Measurements from ENCODE around the gene SLC39A9.
"Not testable (repeated sequence)": the region's sequence is repeated elsewhere in the genome, so short reads cannot be mapped to it uniquely, and the experiment has no call there.

SLC39A9 gene

GRCh38 chr14:69428289-69428998 lies 30.0 kb downstream of the SLC39A9 start:
- DNase-seq = no peak

GRCh38 chr14:69429643-69430042 lies 31.2 kb downstream of the SLC39A9 start:
- DNase-seq = no peak

GRCh38 chr14:69430306-69430939 lies 31.9 kb downstream of the SLC39A9 start:
- DNase-seq = no peak

GRCh38 chr14:69432364-69432763 lies 33.9 kb downstream of the SLC39A9 start:
- DNase-seq = no peak

GRCh38 chr14:69439521-69440270 lies 41.2 kb downstream of the SLC39A9 start:
- DNase-seq = no peak

- no peak for DNase-seq
Measured at GRCh38 chr14:69441948-69442347, 43.5 kb downstream of the SLC39A9 start.

GRCh38 chr14:69443296-69443805 lies 44.9 kb downstream of the SLC39A9 start:
- DNase-seq = no peak

- no peak for DNase-seq
Measured at GRCh38 chr14:69449216-69449615, 50.7 kb downstream of the SLC39A9 start.

GRCh38 chr14:69451941-69452340 lies 53.4 kb downstream of the SLC39A9 start:
- DNase-seq = no peak

- no peak for DNase-seq
Measured at GRCh38 chr14:69458350-69458749, 59.9 kb downstream of the SLC39A9 start.

GRCh38 chr14:69459122-69459521 lies 60.6 kb downstream of the SLC39A9 start:
- DNase-seq = no peak

- DNase-seq = no peak
Measured at GRCh38 chr14:69460093-69460701, 61.7 kb downstream of the SLC39A9 start.

GRCh38 chr14:69464379-69464778 lies 65.9 kb downstream of the SLC39A9 start:
- DNase-seq = no peak

- no peak for DNase-seq
Measured at GRCh38 chr14:69464829-69465228, 66.3 kb downstream of the SLC39A9 start.

- no peak for DNase-seq
Measured at GRCh38 chr14:69468949-69469348, 70.5 kb downstream of the SLC39A9 start.

GRCh38 chr14:69471436-69471835 lies 72.9 kb downstream of the SLC39A9 start:
- no peak for DNase-seq

GRCh38 chr14:69471916-69472315 lies 73.4 kb downstream of the SLC39A9 start:
- no peak for DNase-seq

GRCh38 chr14:69473260-69473659 lies 74.8 kb downstream of the SLC39A9 start:
- DNase-seq = no peak

GRCh38 chr14:69473946-69474345 lies 75.5 kb downstream of the SLC39A9 start:
- no peak for DNase-seq

- DNase-seq = no peak
Measured at GRCh38 chr14:69475194-69475818, 76.8 kb downstream of the SLC39A9 start.

- DNase-seq = not testable (repeated sequence)
Measured at GRCh38 chr14:69476824-69477450, 78.4 kb downstream of the SLC39A9 start.

GRCh38 chr14:69478055-69478454 lies 79.6 kb downstream of the SLC39A9 start:
- DNase-seq = not testable (repeated sequence)
